Measurements from ENCODE around the gene B3GALNT2.

The B3GALNT2 gene

GRCh38 chr1:235525314-235525713, 21.1 kb upstream of the B3GALNT2 start:
- Histone ChIP-seq H3K27me3 (ENCODE audit: insufficient read depth, low read length) (no peaks in the 10 kb centered on the region), H3K79me2 (ENCODE audit: control insufficient read depth, insufficient read depth, low read length, unreplicated experiment) (no peaks in the 10 kb centered on the region), H2AFZ (ENCODE audit: low read length, unreplicated experiment) (no peak overlapping the region), H3K4me3 (ENCODE audit: low read depth, low read length) (no peak overlapping the region), H3K36me3 (ENCODE audit: insufficient read depth, low read length) (no peaks in the 10 kb centered on the region), H3K27ac (ENCODE audit: low read depth, low read length) (no peak overlapping the region), H3K4me1 (ENCODE audit: control insufficient read depth, insufficient read depth, low read length, unreplicated experiment) (no peaks in the 10 kb centered on the region)

- Histone ChIP-seq H3K4me3 (ENCODE audit: low read depth, low read length) (no peak overlapping the region), H3K4me1 (ENCODE audit: control insufficient read depth, insufficient read depth, low read length, unreplicated experiment) (no peaks in the 10 kb centered on the region), H2AFZ (ENCODE audit: low read length, unreplicated experiment) (no peak overlapping the region), H3K27ac (ENCODE audit: low read depth, low read length) (no peak overlapping the region), H3K36me3 (ENCODE audit: insufficient read depth, low read length) (no peaks in the 10 kb centered on the region), H3K79me2 (ENCODE audit: control insufficient read depth, insufficient read depth, low read length, unreplicated experiment) (no peaks in the 10 kb centered on the region), H3K27me3 (ENCODE audit: insufficient read depth, low read length) (no peaks in the 10 kb centered on the region)
Observed at GRCh38 chr1:235516862-235517446, 12.7 kb upstream of the B3GALNT2 start.

- no peak overlapping the region for H3K4me3 ChIP-seq (ENCODE audit: low read depth, low read length)
- H3K27ac ChIP-seq (ENCODE audit: low read depth, low read length): no peak overlapping the region
- H2AFZ ChIP-seq (ENCODE audit: low read length, unreplicated experiment): no peak overlapping the region
- no peaks in the 10 kb centered on the region for H3K79me2 ChIP-seq (ENCODE audit: control insufficient read depth, insufficient read depth, low read length, unreplicated experiment)
- no peaks in the 10 kb centered on the region for H3K4me1 ChIP-seq (ENCODE audit: control insufficient read depth, insufficient read depth, low read length, unreplicated experiment)
- H3K36me3 ChIP-seq (ENCODE audit: insufficient read depth, low read length): no peaks in the 10 kb centered on the region
- H3K27me3 ChIP-seq (ENCODE audit: insufficient read depth, low read length): no peaks in the 10 kb centered on the region
Observed at GRCh38 chr1:235515844-235516512, 11.7 kb upstream of the B3GALNT2 start.

GRCh38 chr1:235513495-235514366, 9.5 kb upstream of the B3GALNT2 start:
- Histone ChIP-seq H3K79me2 (ENCODE audit: control insufficient read depth, insufficient read depth, low read length, unreplicated experiment) (no peaks in the 10 kb centered on the region), H3K27me3 (ENCODE audit: insufficient read depth, low read length) (no peaks in the 10 kb centered on the region), H2AFZ (ENCODE audit: low read length, unreplicated experiment) (no peak overlapping the region), H3K4me1 (ENCODE audit: control insufficient read depth, insufficient read depth, low read length, unreplicated experiment) (no peaks in the 10 kb centered on the region), H3K27ac (ENCODE audit: low read depth, low read length) (no peak overlapping the region), H3K4me3 (ENCODE audit: low read depth, low read length) (no peak overlapping the region), H3K36me3 (ENCODE audit: insufficient read depth, low read length) (no peaks in the 10 kb centered on the region)

- Histone ChIP-seq H3K36me3 (ENCODE audit: insufficient read depth, low read length) (no peaks in the 10 kb centered on the region), H3K4me1 (ENCODE audit: control insufficient read depth, insufficient read depth, low read length, unreplicated experiment) (no peaks in the 10 kb centered on the region), H2AFZ (ENCODE audit: low read length, unreplicated experiment) (no peak overlapping the region), H3K79me2 (ENCODE audit: control insufficient read depth, insufficient read depth, low read length, unreplicated experiment) (peaks cover under 1% of the 10 kb centered on the region), H3K27ac (ENCODE audit: low read depth, low read length) (no peak overlapping the region), H3K4me3 (ENCODE audit: low read depth, low read length) (no peak overlapping the region), H3K27me3 (ENCODE audit: insufficient read depth, low read length) (no peaks in the 10 kb centered on the region)
Observed at GRCh38 chr1:235511470-235512240, 7.4 kb upstream of the B3GALNT2 start.

GRCh38 chr1:235510823-235511222, 6.6 kb upstream of the B3GALNT2 start:
- no peak overlapping the region for H3K27ac ChIP-seq (ENCODE audit: low read depth, low read length)
- H3K79me2 ChIP-seq (ENCODE audit: control insufficient read depth, insufficient read depth, low read length, unreplicated experiment): peaks cover 7% of the 10 kb centered on the region
- peaks cover 5% of the 10 kb centered on the region for H3K4me1 ChIP-seq (ENCODE audit: control insufficient read depth, insufficient read depth, low read length, unreplicated experiment)
- no peaks in the 10 kb centered on the region for H3K27me3 ChIP-seq (ENCODE audit: insufficient read depth, low read length)
- no peaks in the 10 kb centered on the region for H3K36me3 ChIP-seq (ENCODE audit: insufficient read depth, low read length)
- no peak overlapping the region for H3K4me3 ChIP-seq (ENCODE audit: low read depth, low read length)
- no peak overlapping the region for H2AFZ ChIP-seq (ENCODE audit: low read length, unreplicated experiment)

- H3K4me1 ChIP-seq (ENCODE audit: control insufficient read depth, insufficient read depth, low read length, unreplicated experiment): peaks cover 5% of the 10 kb centered on the region
- no peak overlapping the region for H3K27ac ChIP-seq (ENCODE audit: low read depth, low read length)
- no peaks in the 10 kb centered on the region for H3K27me3 ChIP-seq (ENCODE audit: insufficient read depth, low read length)
- H3K79me2 ChIP-seq (ENCODE audit: control insufficient read depth, insufficient read depth, low read length, unreplicated experiment): peaks cover 17% of the 10 kb centered on the region
- no peak overlapping the region for H3K4me3 ChIP-seq (ENCODE audit: low read depth, low read length)
- H2AFZ ChIP-seq (ENCODE audit: low read length, unreplicated experiment): no peak overlapping the region
- H3K36me3 ChIP-seq (ENCODE audit: insufficient read depth, low read length): no peaks in the 10 kb centered on the region
Observed at GRCh38 chr1:235507623-235508022, 3.4 kb upstream of the B3GALNT2 start.

GRCh38 chr1:235504494-235505222, 406 bp upstream of the B3GALNT2 start:
- Histone ChIP-seq H3K79me2 (ENCODE audit: control insufficient read depth, insufficient read depth, low read length, unreplicated experiment) (peaks cover 46% of the 10 kb centered on the region), H3K4me3 (ENCODE audit: low read depth, low read length) (peak overlapping the region; percentile 83), H3K27ac (ENCODE audit: low read depth, low read length) (peak overlapping the region; percentile 90), H2AFZ (ENCODE audit: low read length, unreplicated experiment) (peak overlapping the region; percentile 98), H3K27me3 (ENCODE audit: insufficient read depth, low read length) (no peaks in the 10 kb centered on the region), H3K36me3 (ENCODE audit: insufficient read depth, low read length) (no peaks in the 10 kb centered on the region), H3K4me1 (ENCODE audit: control insufficient read depth, insufficient read depth, low read length, unreplicated experiment) (peaks cover 8% of the 10 kb centered on the region)

GRCh38 chr1:235503403-235504121, 690 bp downstream of the B3GALNT2 start:
- peak overlapping the region; percentile 83 for H3K4me3 ChIP-seq (ENCODE audit: low read depth, low read length)
- H3K27me3 ChIP-seq (ENCODE audit: insufficient read depth, low read length): no peaks in the 10 kb centered on the region
- peak overlapping the region; percentile 77 for H2AFZ ChIP-seq (ENCODE audit: low read length, unreplicated experiment)
- no peaks in the 10 kb centered on the region for H3K36me3 ChIP-seq (ENCODE audit: insufficient read depth, low read length)
- peaks cover 8% of the 10 kb centered on the region for H3K4me1 ChIP-seq (ENCODE audit: control insufficient read depth, insufficient read depth, low read length, unreplicated experiment)
- H3K27ac ChIP-seq (ENCODE audit: low read depth, low read length): peak overlapping the region; percentile 63
- H3K79me2 ChIP-seq (ENCODE audit: control insufficient read depth, insufficient read depth, low read length, unreplicated experiment): peaks cover 52% of the 10 kb centered on the region

Data from ACC112 (cell line).